Ishikawa (cell line): ENCODE data around the gene GPBAR1.

Experiments used
- CEBPB ChIP-seq: IDR thresholded peaks from 2 replicates; pipeline ENCODE4 v1.6.1; 2012
- EP300 ChIP-seq: IDR thresholded peaks from 2 replicates; pipeline ENCODE4 v1.6.1; 2012; ENCODE audit warnings: borderline replicate concordance
- MAX ChIP-seq: IDR thresholded peaks from 2 replicates; pipeline ENCODE4 v1.6.1; 2012
- NFIC ChIP-seq: IDR thresholded peaks from 2 replicates; pipeline ENCODE4 v1.6.1; 2012
- RAD21 ChIP-seq: IDR thresholded peaks from 2 replicates; pipeline ENCODE4 v1.6.1; 2012; ENCODE audit warnings: low read depth
- YY1 ChIP-seq: IDR thresholded peaks from 2 replicates; pipeline ENCODE4 v1.6.1; 2012; ENCODE audit warnings: low read depth

- TF ChIP-seq YY1, result no peak
- TF ChIP-seq MAX, result no peak
- TF ChIP-seq RAD21, result no peak
- TF ChIP-seq NFIC, result no peak
- TF ChIP-seq EP300, result no peak
- TF ChIP-seq CEBPB, result no peak
Measured at GRCh38 chr2:218229239-218229638, 31.6 kb upstream of the GPBAR1 start.
